OCI-LY3 (cell line): ENCODE data around the gene LRRTM1.

ENCODE experiments used
- H2AFZ ChIP-seq: fragments of 200-600, 300-600 bp; shearing (Covaris generic); 2 replicates; pipeline ENCODE4 v1.6.0; 2014; ENCODE audit warnings: antibody characterized with exemption, low read depth, low read length
- H3K27ac ChIP-seq: fragments of 200-600, 300-600 bp; sonication (generic); 2 replicates; pipeline ENCODE4 v1.5.1; 2014; ENCODE audit warnings: mild to moderate bottlenecking, low read length, moderate library complexity, mixed read lengths
- H3K27me3 ChIP-seq: fragments of 200-600, 300-600 bp; sonication (generic); 2 replicates; pipeline ENCODE4 v1.6.1; 2014; ENCODE audit warnings: low read depth, low read length, mixed read lengths
- H3K36me3 ChIP-seq: fragments of 200-600, 300-600 bp; sonication (generic); replicated peaks from 2 replicates; pipeline ENCODE3; 2014; ENCODE audit warnings: low read depth, low read length, mixed read lengths
- H3K4me1 ChIP-seq: fragments of 300-600, 200-600 bp; sonication (generic); 2 replicates; pipeline ENCODE4 v1.6.1; 2014; ENCODE audit warnings: low read length, mixed read lengths
- H3K4me2 ChIP-seq: fragments of 200-600, 300-600 bp; sonication (generic); 2 replicates; pipeline ENCODE4 v1.6.1; 2014; ENCODE audit warnings: low read length, mixed read lengths
- H3K4me3 ChIP-seq: fragments of 300-600, 200-600 bp; sonication (generic); 2 replicates; pipeline ENCODE4 v1.5.1; 2014; ENCODE audit warnings: antibody characterized with exemption, mild to moderate bottlenecking, low read length, moderate library complexity
- H3K79me2 ChIP-seq: fragments of 300-600, 200-600 bp; shearing (Covaris generic); 2 replicates; pipeline ENCODE4 v1.6.1; 2014; ENCODE audit warnings: mild to moderate bottlenecking, low read length, mixed read lengths
- H3K9ac ChIP-seq: fragments of 300-600, 200-600 bp; shearing (Covaris generic); 2 replicates; pipeline ENCODE4 v1.6.0; 2014; ENCODE audit warnings: mild to moderate bottlenecking, low read length, moderate library complexity
- H3K9me3 ChIP-seq: fragments of 200-600, 300-600 bp; shearing (Covaris generic); 2 replicates; pipeline ENCODE4 v1.6.1; 2014; ENCODE audit warnings: low read length, mixed read lengths; ENCODE audit not compliant: insufficient read depth
- H4K20me1 ChIP-seq: fragments of 200-600, 300-600 bp; sonication (generic); 2 replicates; pipeline ENCODE4 v1.6.1; 2016; ENCODE audit warnings: low read length, mixed read lengths; ENCODE audit not compliant: insufficient read depth
- CTCF ChIP-seq: fragments of 200-600, 300-600 bp; sonication (generic); IDR thresholded peaks from 2 replicates; pipeline ENCODE4 v1.5.1; 2014; ENCODE audit warnings: antibody characterized with exemption, low read length, low read depth
- EZH2phosphoT487 ChIP-seq: fragments of 200-600 bp; shearing (Covaris generic); IDR thresholded peaks from 2 replicates; pipeline ENCODE4 v1.6.1; 2018; ENCODE audit warnings: antibody characterized with exemption, mixed run types, low read depth

Gene LRRTM1

GRCh38 chr2:80326214-80326613 is 21.7 kb upstream of the LRRTM1 start:
- Histone ChIP-seq H4K20me1 (no peaks in the 10 kb centered on the region), H3K27me3 (peaks cover 7% of the 10 kb centered on the region), H3K27ac (no peak overlapping the region), H3K9ac (no peak overlapping the region), H3K36me3 (no peaks in the 10 kb centered on the region), H2AFZ (no peak overlapping the region), H3K79me2 (no peaks in the 10 kb centered on the region), H3K4me3 (no peak overlapping the region), H3K9me3 (no peaks in the 10 kb centered on the region), H3K4me2 (no peak overlapping the region), H3K4me1 (no peaks in the 10 kb centered on the region)
- TF ChIP-seq EZH2phosphoT487, result no peak
- TF ChIP-seq CTCF, result peak; percentile 58

GRCh38 chr2:80324525-80324924 is 20.0 kb upstream of the LRRTM1 start:
- Histone ChIP-seq H3K36me3 (no peaks in the 10 kb centered on the region), H3K27ac (no peak overlapping the region), H3K27me3 (peaks cover 7% of the 10 kb centered on the region), H3K9ac (no peak overlapping the region), H3K79me2 (no peaks in the 10 kb centered on the region), H3K9me3 (no peaks in the 10 kb centered on the region), H3K4me1 (no peaks in the 10 kb centered on the region), H3K4me2 (no peak overlapping the region), H3K4me3 (no peak overlapping the region), H4K20me1 (no peaks in the 10 kb centered on the region), H2AFZ (no peak overlapping the region)
- TF ChIP-seq EZH2phosphoT487, result no peak
- no peak for TF ChIP-seq CTCF

GRCh38 chr2:80323610-80324009 is 19.1 kb upstream of the LRRTM1 start:
- H3K27ac ChIP-seq, result no peak overlapping the region
- H3K9me3 ChIP-seq, result no peaks in the 10 kb centered on the region
- no peak overlapping the region for H3K4me2 ChIP-seq
- H3K79me2 ChIP-seq, result no peaks in the 10 kb centered on the region
- H3K4me3 ChIP-seq, result no peak overlapping the region
- H2AFZ ChIP-seq, result no peak overlapping the region
- no peaks in the 10 kb centered on the region for H4K20me1 ChIP-seq
- TF ChIP-seq CTCF (no peak), EZH2phosphoT487 (no peak)
- no peaks in the 10 kb centered on the region for H3K36me3 ChIP-seq
- no peaks in the 10 kb centered on the region for H3K4me1 ChIP-seq
- H3K27me3 ChIP-seq, result peaks cover 7% of the 10 kb centered on the region
- no peak overlapping the region for H3K9ac ChIP-seq

- H3K27ac ChIP-seq, result no peak overlapping the region
- no peaks in the 10 kb centered on the region for H3K9me3 ChIP-seq
- H3K4me1 ChIP-seq, result no peaks in the 10 kb centered on the region
- peaks cover 7% of the 10 kb centered on the region for H3K27me3 ChIP-seq
- H3K9ac ChIP-seq, result no peak overlapping the region
- H2AFZ ChIP-seq, result no peak overlapping the region
- H3K36me3 ChIP-seq, result no peaks in the 10 kb centered on the region
- TF ChIP-seq CTCF (no peak), EZH2phosphoT487 (no peak)
- no peaks in the 10 kb centered on the region for H4K20me1 ChIP-seq
- no peaks in the 10 kb centered on the region for H3K79me2 ChIP-seq
- H3K4me3 ChIP-seq, result no peak overlapping the region
- H3K4me2 ChIP-seq, result no peak overlapping the region
Measured at GRCh38 chr2:80322958-80323357, 18.4 kb upstream of the LRRTM1 start.
